Mesendoderm (in vitro differentiated cells): ENCODE results near the gene MIA.

Experiments
- DNase-seq: peaks from one replicate; pipeline ENCODE4 v3.0.0; 2013
- H2AK5ac ChIP-seq: 2 replicates; pipeline ENCODE4 v1.6.1; 2013; ENCODE audit warnings: low read length, inconsistent platforms
- H2BK120ac ChIP-seq: 2 replicates; pipeline ENCODE4 v1.6.1; 2013; ENCODE audit warnings: low read depth, mild to moderate bottlenecking, low read length, moderate library complexity, mixed read lengths
- H2BK15ac ChIP-seq: replicated peaks from 2 replicates; pipeline ENCODE4 v1.6.1; 2013; ENCODE audit warnings: low read depth, mild to moderate bottlenecking, moderate library complexity
- H2BK5ac ChIP-seq: 2 replicates; pipeline ENCODE4 v1.6.1; 2013; ENCODE audit warnings: low read length, inconsistent platforms
- H3K18ac ChIP-seq: 2 replicates; pipeline ENCODE4 v1.6.1; 2013; ENCODE audit warnings: mild to moderate bottlenecking, low read length, mixed read lengths
- H3K23ac ChIP-seq: one replicate; pipeline ENCODE4 v1.6.1; 2013; ENCODE audit warnings: low read length
- H3K27ac ChIP-seq: 2 replicates; pipeline ENCODE4 v1.5.1; 2013; ENCODE audit warnings: low read depth, mild to moderate bottlenecking, inconsistent platforms, low read length, moderate library complexity
- H3K27me3 ChIP-seq: 2 replicates; pipeline ENCODE4 v1.6.1; 2013; ENCODE audit warnings: low read length, control low read depth, mild to moderate bottlenecking, inconsistent platforms; ENCODE audit not compliant: insufficient read depth, poor library complexity
- H3K36me3 ChIP-seq: 2 replicates; pipeline ENCODE4 v1.6.1; 2013; ENCODE audit warnings: low read length, inconsistent platforms; ENCODE audit not compliant: control insufficient read depth, insufficient read depth
- H3K4ac ChIP-seq: one replicate; pipeline ENCODE4 v1.6.1; 2013; ENCODE audit warnings: low read depth, mild to moderate bottlenecking, low read length, moderate library complexity
- H3K4me1 ChIP-seq: 2 replicates; pipeline ENCODE4 v1.6.1; 2013; ENCODE audit warnings: low read depth, low read length, inconsistent platforms; ENCODE audit not compliant: control insufficient read depth
- H3K4me2 ChIP-seq: 2 replicates; pipeline ENCODE4 v1.6.1; 2013; ENCODE audit warnings: low read length
- H3K4me3 ChIP-seq: 2 replicates; pipeline ENCODE4 v1.5.1; 2013; ENCODE audit warnings: mild to moderate bottlenecking, low read length
- H3K56ac ChIP-seq: one replicate; pipeline ENCODE4 v1.6.1; 2013; ENCODE audit warnings: low read length
- H3K79me1 ChIP-seq: 2 replicates; pipeline ENCODE4 v1.6.1; 2013; ENCODE audit warnings: low read length, inconsistent platforms
- H3K79me2 ChIP-seq: 2 replicates; pipeline ENCODE4 v1.6.1; 2013; ENCODE audit warnings: mild to moderate bottlenecking, low read length; ENCODE audit not compliant: control insufficient read depth, insufficient read depth
- H3K9ac ChIP-seq: 2 replicates; pipeline ENCODE4 v1.6.1; 2013; ENCODE audit warnings: low read length, inconsistent platforms
- H4K5ac ChIP-seq: one replicate; pipeline ENCODE4 v1.6.1; 2013; ENCODE audit warnings: low read length
- H4K8ac ChIP-seq: one replicate; pipeline ENCODE4 v1.6.1; 2013; ENCODE audit warnings: low read depth, mild to moderate bottlenecking, control low read depth, low read length, moderate library complexity
- WGBS: extraction: QIAGEN DNeasy Blood & Tissue Kit; methylation state at CpG from one replicate; pipeline ENCODE4 v1.1.7; 2013; ENCODE audit warnings: low lambda C conversion rate, missing lambda C conversion rate; ENCODE audit not compliant: insufficient coverage; ENCODE audit errors: extremely low coverage; 5-methylcytosine and 5-hydroxymethylcytosine counted together

Gene MIA

GRCh38 chr19:40744554-40745401 is 30.5 kb upstream of the MIA start:
- no peak overlapping the region for H2BK120ac ChIP-seq
- H2BK15ac ChIP-seq, result no peak overlapping the region
- no peak overlapping the region for H3K4me3 ChIP-seq
- no CpG with 5 or more reads among the region's 17 CpGs for WGBS
- peak overlapping the region; percentile 54 for H3K9ac ChIP-seq
- H3K27ac ChIP-seq, result peak overlapping the region; percentile 78
- peak overlapping the region; percentile 49 for H3K4ac ChIP-seq
- no peak overlapping the region for H4K8ac ChIP-seq
- peaks cover 2% of the 10 kb centered on the region for H3K79me1 ChIP-seq
- peaks cover 7% of the 10 kb centered on the region for H3K4me1 ChIP-seq
- no peaks in the 10 kb centered on the region for H3K79me2 ChIP-seq
- H3K18ac ChIP-seq, result peak overlapping the region; percentile 33
- no peak overlapping the region for H3K23ac ChIP-seq
- DNase-seq, result peak; percentile 80
- H2AK5ac ChIP-seq, result no peak overlapping the region
- no peaks in the 10 kb centered on the region for H3K36me3 ChIP-seq
- H3K27me3 ChIP-seq, result no peaks in the 10 kb centered on the region
- H2BK5ac ChIP-seq, result no peak overlapping the region
- no peak overlapping the region for H3K4me2 ChIP-seq
- no peak overlapping the region for H4K5ac ChIP-seq
- H3K56ac ChIP-seq, result peak overlapping the region; percentile 79

GRCh38 chr19:40745402-40745780 is 29.9 kb upstream of the MIA start:
- Histone ChIP-seq H3K27me3 (no peaks in the 10 kb centered on the region), H2BK120ac (no peak overlapping the region), H2BK5ac (no peak overlapping the region), H2BK15ac (no peak overlapping the region), H3K4ac (no peak overlapping the region), H4K8ac (no peak overlapping the region), H3K23ac (no peak overlapping the region), H3K9ac (peak overlapping the region; percentile 54), H3K36me3 (no peaks in the 10 kb centered on the region), H3K4me2 (no peak overlapping the region), H3K79me2 (no peaks in the 10 kb centered on the region), H2AK5ac (no peak overlapping the region), H4K5ac (no peak overlapping the region), H3K4me1 (peaks cover 9% of the 10 kb centered on the region), H3K18ac (peak overlapping the region; percentile 33), H3K56ac (peak overlapping the region; percentile 79), H3K4me3 (no peak overlapping the region), H3K27ac (peak overlapping the region; percentile 78), H3K79me1 (peaks cover 5% of the 10 kb centered on the region)
- peak; percentile 73 for DNase-seq
- no CpG with 5 or more reads among the region's 7 CpGs for WGBS

- DNase-seq, result no peak
- WGBS, result no CpG with 5 or more reads among the region's 7 CpGs
- no peak overlapping the region for H4K5ac ChIP-seq
- no peak overlapping the region for H3K9ac ChIP-seq
- H2BK120ac ChIP-seq, result no peak overlapping the region
- no peak overlapping the region for H3K56ac ChIP-seq
- no peak overlapping the region for H2AK5ac ChIP-seq
- H3K4me3 ChIP-seq, result no peak overlapping the region
- H4K8ac ChIP-seq, result no peak overlapping the region
- no peak overlapping the region for H3K23ac ChIP-seq
- no peak overlapping the region for H3K4ac ChIP-seq
- no peak overlapping the region for H3K27ac ChIP-seq
- H3K27me3 ChIP-seq, result no peaks in the 10 kb centered on the region
- H3K36me3 ChIP-seq, result no peaks in the 10 kb centered on the region
- peaks cover 9% of the 10 kb centered on the region for H3K4me1 ChIP-seq
- peaks cover 5% of the 10 kb centered on the region for H3K79me1 ChIP-seq
- no peak overlapping the region for H3K18ac ChIP-seq
- no peak overlapping the region for H3K4me2 ChIP-seq
- H2BK15ac ChIP-seq, result no peak overlapping the region
- no peak overlapping the region for H2BK5ac ChIP-seq
- H3K79me2 ChIP-seq, result peaks cover 15% of the 10 kb centered on the region
Measured at GRCh38 chr19:40747536-40747935, 27.8 kb upstream of the MIA start.

GRCh38 chr19:40750058-40750873 is 25.1 kb upstream of the MIA start, which contains the start of gene ACTMAP:
Gene ACTMAP, minus strand, starts transcription at chr19:40750477. Its CDS starts 674 bp downstream, at chr19:40749803.
- peaks cover 8% of the 10 kb centered on the region for H3K4me1 ChIP-seq
- H3K56ac ChIP-seq, result peak within 1 kb of the TSS; percentile 99
- H2BK5ac ChIP-seq, result peak within 1 kb of the TSS; percentile 97
- H3K4me2 ChIP-seq, result peak within 1 kb of the TSS; percentile 72
- no peak within 1 kb of the TSS for H2BK15ac ChIP-seq
- peak within 1 kb of the TSS; percentile 100 for H4K5ac ChIP-seq
- WGBS, result no CpG with 5 or more reads among the region's 43 CpGs
- H3K79me1 ChIP-seq, result peaks cover 5% of the 10 kb centered on the region
- peak within 1 kb of the TSS; percentile 85 for H3K27ac ChIP-seq
- peak; percentile 100 for DNase-seq
- H3K27me3 ChIP-seq, result no peaks in the 10 kb centered on the region
- H2BK120ac ChIP-seq, result peak within 1 kb of the TSS; percentile 30
- H3K36me3 ChIP-seq, result no peaks in the 10 kb centered on the region
- peak within 1 kb of the TSS; percentile 89 for H3K4me3 ChIP-seq
- H3K9ac ChIP-seq, result peak within 1 kb of the TSS; percentile 97
- H3K23ac ChIP-seq, result peak within 1 kb of the TSS; percentile 97
- H2AK5ac ChIP-seq, result peak within 1 kb of the TSS; percentile 100
- H4K8ac ChIP-seq, result peak within 1 kb of the TSS; percentile 97
- peak within 1 kb of the TSS; percentile 86 for H3K18ac ChIP-seq
- H3K79me2 ChIP-seq, result peaks cover 37% of the 10 kb centered on the region
- H3K4ac ChIP-seq, result peak within 1 kb of the TSS; percentile 100

- peak within 1 kb of the TSS; percentile 85 for H3K27ac ChIP-seq
- peak within 1 kb of the TSS; percentile 97 for H3K9ac ChIP-seq
- H3K4ac ChIP-seq, result peak within 1 kb of the TSS; percentile 100
- H3K36me3 ChIP-seq, result peaks cover 2% of the 10 kb centered on the region
- H2BK120ac ChIP-seq, result peak within 1 kb of the TSS; percentile 30
- H4K8ac ChIP-seq, result peak within 1 kb of the TSS; percentile 97
- H3K27me3 ChIP-seq, result no peaks in the 10 kb centered on the region
- H3K4me2 ChIP-seq, result peak within 1 kb of the TSS; percentile 72
- peak within 1 kb of the TSS; percentile 99 for H3K56ac ChIP-seq
- H2BK5ac ChIP-seq, result peak within 1 kb of the TSS; percentile 97
- peak; percentile 100 for DNase-seq
- H3K18ac ChIP-seq, result peak within 1 kb of the TSS; percentile 86
- H2BK15ac ChIP-seq, result no peak within 1 kb of the TSS
- H3K23ac ChIP-seq, result peak within 1 kb of the TSS; percentile 97
- peaks cover 8% of the 10 kb centered on the region for H3K4me1 ChIP-seq
- peak within 1 kb of the TSS; percentile 100 for H4K5ac ChIP-seq
- no CpG with 5 or more reads among the region's 46 CpGs for WGBS
- peaks cover 6% of the 10 kb centered on the region for H3K79me1 ChIP-seq
- H3K79me2 ChIP-seq, result peaks cover 45% of the 10 kb centered on the region
- peak within 1 kb of the TSS; percentile 100 for H2AK5ac ChIP-seq
- peak within 1 kb of the TSS; percentile 89 for H3K4me3 ChIP-seq
Measured at GRCh38 chr19:40750874-40751537, 24.3 kb upstream of the MIA start, which contains the start of gene SNRPA. Gene SNRPA, plus strand, starts transcription at chr19:40751203. Its CDS starts 206 bp downstream, at chr19:40751409.
